Ascending aorta (tissue), 2 donors: ENCODE results near the gene SLC16A2. TPM values are rescaled to one million over a fixed set of nuclear protein-coding genes. Genes with fewer than 3 reads are reported as not detected.

Experiments
- DNase-seq, 2 donors: peaks; one replicate each; pipeline ENCODE4 v3.0.0-alpha.2; 2019; ENCODE audit warnings: low spot score in 2 of 2
- H3K27ac ChIP-seq, 2 donors: fragments of 200-600 bp; sonication (generic); one replicate each; pipeline ENCODE4 v1.5.1; 2016 to 2017; ENCODE audit warnings: mild to moderate bottlenecking in 1 of 2
- H3K27me3 ChIP-seq: fragments of 200-600 bp; sonication (generic); one replicate; pipeline ENCODE4 v1.5.1; 2017
- H3K36me3 ChIP-seq, 2 donors: fragments of 200-600 bp; sonication (generic); one replicate each; pipeline ENCODE4 v1.5.1; 2016
- H3K4me1 ChIP-seq, 2 donors: fragments of 200-600 bp; sonication (generic); one replicate each; pipeline ENCODE4 v1.5.1; 2016 to 2017; ENCODE audit warnings: mild to moderate bottlenecking in 1 of 2
- H3K4me3 ChIP-seq, 2 donors: fragments of 200-600 bp; sonication (generic); one replicate each; pipeline ENCODE4 v1.5.1; 2016 to 2017; ENCODE audit warnings: mild to moderate bottlenecking in 1 of 2
- H3K9me3 ChIP-seq, 2 donors: fragments of 200-600 bp; sonication (generic); one replicate each; pipeline ENCODE4 v1.5.1; 2016
- intact Hi-C: fragments of 100-400 bp; cut with DNase I; formaldehyde crosslinking; loops from one replicate; pipeline ENCODE4 v1.15.1; 2023
- total RNA-seq: library from RNA; depleted of rRNA; stranded (reverse); fragments of >200 nt; gene quantifications from one replicate; pipeline ENCODE4 v1.1.0, GENCODE V29; 2016
- TF ChIP-seq, protein P1 (sequence below), 3 experiments: fragments of 200-600 bp in 2 of 3; fragments of 450-650 bp in 1 of 3; sonication (generic) in 2 of 3; IDR thresholded peaks; one replicate each; pipeline ENCODE4 v1.5.1; 2016 to 2019; ENCODE audit warnings: antibody characterized with exemption in 3 of 3, mild to moderate bottlenecking in 1 of 3, moderate library complexity in 1 of 3

SLC16A2 gene
- total RNA-seq, 1 donor from 2014 or later, result 10.7 TPM

DNA sequence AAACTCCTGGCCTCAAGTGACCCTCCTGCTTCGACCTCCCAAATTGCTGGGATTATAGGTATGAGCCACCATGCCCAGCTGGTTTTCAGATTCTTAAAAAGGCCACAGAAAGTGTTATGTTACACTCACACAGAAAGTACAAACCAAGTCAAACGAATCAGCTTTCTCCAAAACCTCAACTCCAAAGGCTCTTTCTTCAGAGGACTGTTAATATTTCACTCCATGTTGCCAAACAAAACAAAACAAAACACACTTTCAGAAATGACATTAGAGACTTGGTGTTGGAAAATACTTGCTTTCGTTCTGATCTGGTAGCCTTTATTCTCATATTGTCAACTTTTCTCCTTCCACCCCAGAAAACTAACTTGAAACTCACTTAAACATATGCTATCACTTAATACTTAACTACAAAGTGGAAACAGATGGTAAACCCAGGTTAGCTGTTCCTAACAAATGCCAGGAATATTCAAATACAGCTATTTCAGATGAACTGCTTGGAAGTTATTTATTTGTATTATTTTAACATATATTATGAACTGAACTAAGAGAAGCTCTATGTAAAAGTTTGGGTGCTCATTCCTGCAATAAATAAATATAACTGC is 158.4 kb downstream of the SLC16A2 start:
- Histone ChIP-seq H3K4me3 (no peak overlapping the region), H3K27me3 (no peaks in the 10 kb centered on the region), H3K4me1 (no peaks in the 10 kb centered on the region), H3K27ac (peak overlapping the region in 1 of 2 donors; percentile 15), H3K9me3 (no peaks in the 10 kb centered on the region), H3K36me3 (no peaks in the 10 kb centered on the region)
- intact Hi-C loops, result no loop called here
- TF ChIP-seq, protein P1, sequence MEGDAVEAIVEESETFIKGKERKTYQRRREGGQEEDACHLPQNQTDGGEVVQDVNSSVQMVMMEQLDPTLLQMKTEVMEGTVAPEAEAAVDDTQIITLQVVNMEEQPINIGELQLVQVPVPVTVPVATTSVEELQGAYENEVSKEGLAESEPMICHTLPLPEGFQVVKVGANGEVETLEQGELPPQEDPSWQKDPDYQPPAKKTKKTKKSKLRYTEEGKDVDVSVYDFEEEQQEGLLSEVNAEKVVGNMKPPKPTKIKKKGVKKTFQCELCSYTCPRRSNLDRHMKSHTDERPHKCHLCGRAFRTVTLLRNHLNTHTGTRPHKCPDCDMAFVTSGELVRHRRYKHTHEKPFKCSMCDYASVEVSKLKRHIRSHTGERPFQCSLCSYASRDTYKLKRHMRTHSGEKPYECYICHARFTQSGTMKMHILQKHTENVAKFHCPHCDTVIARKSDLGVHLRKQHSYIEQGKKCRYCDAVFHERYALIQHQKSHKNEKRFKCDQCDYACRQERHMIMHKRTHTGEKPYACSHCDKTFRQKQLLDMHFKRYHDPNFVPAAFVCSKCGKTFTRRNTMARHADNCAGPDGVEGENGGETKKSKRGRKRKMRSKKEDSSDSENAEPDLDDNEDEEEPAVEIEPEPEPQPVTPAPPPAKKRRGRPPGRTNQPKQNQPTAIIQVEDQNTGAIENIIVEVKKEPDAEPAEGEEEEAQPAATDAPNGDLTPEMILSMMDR (IDR thresholded peaks at IDR 0.05), result no peak
- DNase-seq, result no peak

Other genes starting within 250 kb of the SLC16A2 start
- gene ZCCHC13, start 117.3 kb upstream of the SLC16A2 start, total RNA-seq, result not detected
- gene RLIM, start 193.1 kb downstream of the SLC16A2 start, total RNA-seq, result 11.9 TPM